Measurements from ENCODE around the gene EFS. TPM values are rescaled to one million over a fixed set of nuclear protein-coding genes. Genes with fewer than 3 reads are reported as not detected.

Gene EFS
- total RNA-seq, 4 donors from 2014 or later = 63.0 to 74.0 (median 64.8) TPM

GRCh38 chr14:23361763-23362162 is 3.2 kb downstream of the EFS start:
- no peak overlapping the region for H3K27ac ChIP-seq
- H3K4me1 ChIP-seq = peaks cover 57% of the 10 kb centered on the region
- H3K4me3 ChIP-seq = no peak overlapping the region
- peak in 1 of 2 donors; percentile 12 for DNase-seq (ENCODE audit: low spot score in 2 of 2)
- peaks cover 12% of the 10 kb centered on the region for H3K27me3 ChIP-seq
- TF ChIP-seq POLR2AphosphoS5 (IDR thresholded peaks at IDR 0.05) = no peak
- TF ChIP-seq EP300 (IDR thresholded peaks at IDR 0.05) = no peak
- TF ChIP-seq CTCF (IDR thresholded peaks at IDR 0.05) = no peak
- TF ChIP-seq POLR2A (IDR thresholded peaks at IDR 0.05) = no peak
- peaks cover 32% of the 10 kb centered on the region for H3K36me3 ChIP-seq
- H3K9me3 ChIP-seq = no peaks in the 10 kb centered on the region
- WGBS = 68% methylated on average over 6 of the region's 6 CpGs

- DNase-seq (ENCODE audit: low spot score in 2 of 2) = peak in 1 of 2 donors; percentile 70
- Histone ChIP-seq H3K27ac (peak overlapping the region; percentile 55), H3K36me3 (peaks cover 32% of the 10 kb centered on the region), H3K4me3 (no peak overlapping the region), H3K9me3 (no peaks in the 10 kb centered on the region), H3K4me1 (peaks cover 53% of the 10 kb centered on the region), H3K27me3 (peaks cover 12% of the 10 kb centered on the region)
- TF ChIP-seq POLR2AphosphoS5 (IDR thresholded peaks at IDR 0.05) (no peak), CTCF (IDR thresholded peaks at IDR 0.05) (no peak)
Measured at GRCh38 chr14:23361320-23361719, 3.7 kb downstream of the EFS start.

DNA sequence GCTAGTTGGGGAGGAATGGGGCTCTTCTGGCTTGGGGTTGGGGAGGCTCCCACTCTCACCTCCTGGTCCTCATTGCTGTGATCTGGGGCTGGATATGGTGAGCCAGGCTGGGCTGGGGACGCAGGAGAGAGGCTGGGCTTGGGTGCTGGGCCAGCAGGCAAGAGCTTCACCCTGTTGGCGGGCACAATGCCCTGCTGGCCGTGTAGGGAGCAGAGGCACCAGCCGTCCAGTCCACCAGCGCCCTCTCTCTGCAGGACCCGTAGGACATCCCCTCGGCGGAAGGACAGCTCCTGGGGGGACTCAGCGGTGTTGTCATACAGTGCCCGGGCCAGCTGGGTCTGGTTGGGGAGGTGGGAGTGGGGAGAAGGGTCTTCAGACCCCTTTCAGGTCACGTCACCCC is 4.5 kb downstream of the EFS start:
- H3K36me3 ChIP-seq = peaks cover 32% of the 10 kb centered on the region
- peaks cover 10% of the 10 kb centered on the region for H3K27me3 ChIP-seq
- DNase-seq (ENCODE audit: low spot score in 2 of 2) = peak in 1 of 2 donors; percentile 66
- 56% methylated on average over 5 of the region's 11 CpGs for WGBS
- TF ChIP-seq EP300 (IDR thresholded peaks at IDR 0.05) = no peak
- no peak for TF ChIP-seq POLR2A (IDR thresholded peaks at IDR 0.05)
- TF ChIP-seq CTCF (IDR thresholded peaks at IDR 0.05) = no peak
- TF ChIP-seq POLR2AphosphoS5 (IDR thresholded peaks at IDR 0.05) = no peak
- no peak overlapping the region for H3K4me3 ChIP-seq
- peaks cover 46% of the 10 kb centered on the region for H3K4me1 ChIP-seq
- H3K27ac ChIP-seq = peak overlapping the region; percentile 55
- no peaks in the 10 kb centered on the region for H3K9me3 ChIP-seq

DNA sequence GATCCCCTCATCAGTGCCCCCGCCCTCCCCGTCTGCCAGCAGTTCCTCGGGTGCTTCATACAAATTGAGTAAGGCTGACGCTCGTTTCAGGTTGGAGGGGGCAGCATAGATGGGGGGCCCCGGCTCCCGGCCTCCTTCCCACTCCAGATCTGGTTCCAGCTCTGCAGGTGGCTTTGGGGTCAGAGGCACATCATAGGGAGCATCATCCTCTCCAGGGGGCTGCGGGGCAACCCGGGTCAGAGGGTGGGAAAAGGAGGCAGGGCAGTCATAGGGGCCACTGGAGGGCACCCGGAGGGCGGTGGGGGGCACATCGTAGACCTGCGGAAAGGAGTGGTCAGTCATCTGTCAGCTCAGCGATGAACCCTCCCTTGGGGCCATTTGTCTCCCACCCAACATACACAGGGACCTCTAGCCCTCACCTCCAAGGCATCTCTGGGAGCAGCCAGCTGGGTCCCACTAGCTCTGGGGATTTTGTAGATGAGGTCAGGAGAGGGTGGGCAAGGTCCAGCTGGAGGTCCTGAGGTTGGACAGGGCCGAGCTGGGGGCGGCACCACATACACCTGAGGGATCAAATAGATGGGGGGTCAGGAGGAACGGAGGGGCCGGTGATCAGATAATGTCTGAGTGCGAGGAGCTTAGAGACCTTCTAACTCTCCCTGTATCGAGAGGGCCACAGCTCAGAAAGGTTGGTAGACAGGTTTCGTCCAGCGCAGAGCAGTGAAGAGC is 5.1 kb downstream of the EFS start:
- H3K27ac ChIP-seq = peak overlapping the region; percentile 55

DNA sequence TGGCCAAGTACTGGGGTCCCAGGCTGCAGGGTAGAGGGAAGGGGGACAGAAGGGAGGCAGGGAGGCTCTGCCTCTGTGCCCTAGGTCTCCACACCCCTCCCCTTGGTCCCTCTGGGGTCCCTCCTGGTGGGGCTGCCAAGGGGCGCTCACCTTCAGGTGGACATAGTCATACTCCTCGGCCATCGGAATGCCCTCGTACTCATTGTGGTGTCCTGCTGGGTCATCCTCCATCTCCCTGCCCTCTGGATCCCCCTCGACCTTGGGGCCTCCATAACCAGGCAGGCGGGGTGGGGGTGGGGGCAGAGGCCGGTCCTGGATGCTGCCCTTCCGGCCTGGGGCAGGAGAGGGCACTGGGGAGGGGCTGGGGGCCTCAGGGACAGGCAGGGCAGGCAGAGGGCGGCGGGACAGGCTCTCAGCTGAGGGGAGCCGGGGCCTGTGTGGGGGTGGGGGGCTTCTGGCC is 5.8 kb downstream of the EFS start:
- Histone ChIP-seq H3K27me3 (no peaks in the 10 kb centered on the region), H3K9me3 (no peaks in the 10 kb centered on the region), H3K4me1 (peaks cover 38% of the 10 kb centered on the region), H3K36me3 (peaks cover 32% of the 10 kb centered on the region), H3K4me3 (no peak overlapping the region), H3K27ac (no peak overlapping the region)
- no peak for TF ChIP-seq CTCF (IDR thresholded peaks at IDR 0.05)
- no peak for TF ChIP-seq POLR2AphosphoS5 (IDR thresholded peaks at IDR 0.05)
- TF ChIP-seq EP300 (IDR thresholded peaks at IDR 0.05) = no peak
- TF ChIP-seq POLR2A (IDR thresholded peaks at IDR 0.05) = no peak
- DNase-seq (ENCODE audit: low spot score in 2 of 2) = no peak
- no CpG with 5 or more reads among the region's 11 CpGs for WGBS

More for the DNA sequence above, 5.1 kb downstream of the EFS start:
- H3K9me3 ChIP-seq = no peaks in the 10 kb centered on the region
- WGBS = 84% methylated on average over 15 of the region's 22 CpGs
- peak in 1 of 2 donors; percentile 76 for DNase-seq (ENCODE audit: low spot score in 2 of 2)
- TF ChIP-seq EP300 (IDR thresholded peaks at IDR 0.05) = no peak
- peaks cover 4% of the 10 kb centered on the region for H3K27me3 ChIP-seq
- H3K4me1 ChIP-seq = peaks cover 43% of the 10 kb centered on the region
- H3K4me3 ChIP-seq = no peak overlapping the region
- H3K36me3 ChIP-seq = peaks cover 32% of the 10 kb centered on the region

Measured in suprapubic skin (tissue), 4 donors.